NCI-H345 treated with DMSO at 0.1 percent for 48 hours (cell line): ENCODE data around the gene ICA1.
"Not testable (repeated sequence)": the region's sequence is repeated elsewhere in the genome, so short reads cannot be mapped to it uniquely, and the experiment has no call there.

Source experiments
- DNase-seq: peaks from one replicate; lab custom pipeline; 2025; ENCODE audit not compliant: unreplicated experiment; lab: John Stamatoyannopoulos, UW

Gene ICA1

GRCh38 chr7:8109196-8110022 lies 152.6 kb downstream of the ICA1 start:
- no peak for DNase-seq

- no peak for DNase-seq
These were observed 156.4 kb downstream of the ICA1 start for GRCh38 chr7:8105449-8106095.

- DNase-seq, result no peak
These were observed 158.7 kb downstream of the ICA1 start for GRCh38 chr7:8103282-8103681.

- not testable (repeated sequence) for DNase-seq
These were observed 160.7 kb downstream of the ICA1 start for GRCh38 chr7:8101292-8101691.

- no peak for DNase-seq
These were observed 167.5 kb downstream of the ICA1 start for GRCh38 chr7:8094164-8095140.

- no peak for DNase-seq
These were observed 169.8 kb downstream of the ICA1 start for GRCh38 chr7:8092140-8092539.

GRCh38 chr7:8089036-8089780 lies 172.8 kb downstream of the ICA1 start:
- DNase-seq, result no peak

- no peak for DNase-seq
These were observed 175.7 kb downstream of the ICA1 start for GRCh38 chr7:8086239-8086638.

GRCh38 chr7:8085420-8085819 lies 176.5 kb downstream of the ICA1 start:
- DNase-seq, result no peak

GRCh38 chr7:8084836-8085235 lies 177.1 kb downstream of the ICA1 start:
- DNase-seq, result peak; percentile 10

- no peak for DNase-seq
These were observed 179.2 kb downstream of the ICA1 start for GRCh38 chr7:8082762-8083161.

- no peak for DNase-seq
These were observed 183.5 kb downstream of the ICA1 start for GRCh38 chr7:8078418-8078817.

- DNase-seq, result no peak
These were observed 191.4 kb downstream of the ICA1 start for GRCh38 chr7:8070451-8071180.

GRCh38 chr7:8068892-8069686 lies 192.9 kb downstream of the ICA1 start:
- no peak for DNase-seq

GRCh38 chr7:8065356-8065813 lies 196.6 kb downstream of the ICA1 start:
- DNase-seq, result no peak

- DNase-seq, result no peak
These were observed 197.1 kb downstream of the ICA1 start for GRCh38 chr7:8064828-8065227.

- DNase-seq, result no peak
These were observed 198.2 kb downstream of the ICA1 start for GRCh38 chr7:8063706-8064297.

- DNase-seq, result not testable (repeated sequence)
These were observed 198.7 kb downstream of the ICA1 start for GRCh38 chr7:8063300-8063699.
